EH (cell line): ENCODE results near the gene MTSS2.

Experiments
- DNase-seq: peaks from one replicate; pipeline ENCODE4 v3.0.0-alpha.2; 2015; ENCODE audit warnings: low read depth

MTSS2 gene

DNA sequence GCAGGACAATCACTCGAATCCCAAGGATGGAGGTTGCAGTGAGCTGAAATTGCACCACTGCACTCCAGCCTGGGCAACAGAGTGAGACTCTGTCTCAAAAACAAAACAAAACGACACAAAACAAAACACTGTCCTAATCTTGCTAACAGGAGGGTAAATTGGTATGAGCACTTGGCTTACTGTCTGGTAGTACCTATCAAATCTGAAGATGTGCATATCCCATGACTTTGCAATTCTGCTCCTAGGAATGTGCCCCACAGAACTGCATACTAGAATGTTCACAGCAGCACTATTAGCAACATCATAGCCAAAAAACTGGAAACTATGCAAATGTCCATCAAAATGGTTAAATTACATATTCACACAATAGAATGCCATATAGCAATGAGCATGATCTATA, 15.7 kb downstream of the MTSS2 start:
- no peak for DNase-seq

DNA sequence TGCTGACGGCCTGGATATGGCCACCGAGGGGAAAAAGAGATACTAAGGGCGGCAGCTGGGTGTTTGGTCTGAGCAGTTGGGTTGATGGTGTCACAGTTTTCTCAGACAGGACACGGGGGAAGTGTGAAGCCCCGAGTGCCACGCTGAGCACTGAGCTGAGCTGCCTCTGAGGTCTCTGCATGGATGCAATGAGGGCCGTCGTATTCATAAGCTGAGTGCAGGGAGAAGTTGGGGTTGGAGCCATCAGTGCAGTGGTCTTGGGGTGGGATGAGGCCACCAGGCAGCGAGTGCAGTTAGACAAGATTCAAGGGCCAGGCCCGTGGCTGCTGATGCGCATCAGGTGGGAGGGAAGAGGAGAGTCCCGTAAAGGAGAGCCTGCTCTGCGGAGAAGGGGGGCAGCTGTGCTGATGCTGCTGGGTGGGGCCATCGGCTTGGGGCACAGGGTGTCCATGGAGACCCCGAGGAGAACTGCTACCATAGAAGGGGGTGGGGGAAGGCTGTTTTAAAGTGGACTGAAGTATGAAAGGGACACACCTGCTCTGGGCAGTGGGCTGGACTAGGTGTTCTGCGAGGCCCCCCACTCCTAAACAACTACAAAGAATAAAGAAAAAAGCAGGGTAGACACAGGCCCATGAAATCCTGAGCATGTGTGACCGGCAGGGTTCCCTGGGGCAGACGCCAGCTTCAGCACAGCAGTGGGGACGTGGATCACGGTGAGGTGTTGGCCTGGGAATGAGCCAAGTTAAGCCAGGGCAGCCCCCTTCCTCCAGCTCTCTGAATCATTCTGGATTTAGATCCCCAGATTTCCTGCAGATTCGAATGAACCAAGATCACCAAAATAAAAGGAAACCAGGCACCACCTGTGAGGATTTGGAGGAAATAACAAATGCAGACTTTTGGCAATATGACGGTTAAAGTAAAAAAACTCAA, 19.8 kb downstream of the MTSS2 start:
- no peak for DNase-seq

- no peak for DNase-seq
Observed at GRCh38 chr16:70665113-70665694, 20.6 kb downstream of the MTSS2 start.

DNA sequence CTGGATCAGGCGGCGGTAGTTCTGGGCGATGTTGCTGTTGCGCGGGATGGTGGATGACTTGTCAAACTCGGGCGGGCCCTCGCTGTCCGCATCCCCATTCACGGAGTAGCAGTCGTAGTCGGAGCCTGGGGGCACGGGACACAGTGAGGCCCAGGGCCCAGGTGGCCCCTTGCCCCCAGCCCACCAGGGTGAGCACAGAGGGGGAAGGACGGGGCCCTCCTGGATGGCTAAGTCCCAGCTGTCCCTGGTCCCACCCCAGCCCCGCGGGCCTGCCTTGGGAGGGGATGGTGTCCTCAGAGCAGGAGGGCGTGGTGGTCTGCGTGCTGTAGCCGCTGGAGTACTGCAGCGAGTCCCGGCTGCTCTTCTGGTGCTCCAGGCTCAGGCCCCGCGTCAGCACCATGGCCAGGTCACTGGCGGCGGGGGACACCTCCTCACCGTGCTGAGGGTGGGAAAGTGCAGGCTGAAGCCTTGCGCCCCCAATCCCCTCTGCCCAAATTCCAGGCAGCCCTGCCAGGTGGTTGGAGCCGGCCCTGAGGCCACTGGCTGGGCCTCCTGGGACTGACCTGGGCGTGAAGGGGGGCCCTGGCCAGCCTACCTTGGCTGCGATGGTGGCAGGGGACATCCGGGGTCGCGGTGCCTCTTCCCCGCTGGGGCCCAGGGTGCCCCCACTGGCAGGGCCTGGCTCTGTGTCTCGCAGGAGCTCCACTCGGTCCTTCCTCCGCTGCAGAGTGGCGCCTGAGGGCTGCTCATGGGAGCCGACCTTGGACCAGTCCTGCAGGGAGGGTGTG, 21.3 kb downstream of the MTSS2 start:
- DNase-seq, result no peak

- no peak for DNase-seq
Observed at GRCh38 chr16:70663524-70664324, 22.1 kb downstream of the MTSS2 start.

GRCh38 chr16:70662991-70663523, 22.8 kb downstream of the MTSS2 start:
- DNase-seq, result no peak

- DNase-seq, result peak; percentile 32
Observed at GRCh38 chr16:70661918-70662641, 23.8 kb downstream of the MTSS2 start.

GRCh38 chr16:70661534-70661917, 24.3 kb downstream of the MTSS2 start:
- no peak for DNase-seq

DNA sequence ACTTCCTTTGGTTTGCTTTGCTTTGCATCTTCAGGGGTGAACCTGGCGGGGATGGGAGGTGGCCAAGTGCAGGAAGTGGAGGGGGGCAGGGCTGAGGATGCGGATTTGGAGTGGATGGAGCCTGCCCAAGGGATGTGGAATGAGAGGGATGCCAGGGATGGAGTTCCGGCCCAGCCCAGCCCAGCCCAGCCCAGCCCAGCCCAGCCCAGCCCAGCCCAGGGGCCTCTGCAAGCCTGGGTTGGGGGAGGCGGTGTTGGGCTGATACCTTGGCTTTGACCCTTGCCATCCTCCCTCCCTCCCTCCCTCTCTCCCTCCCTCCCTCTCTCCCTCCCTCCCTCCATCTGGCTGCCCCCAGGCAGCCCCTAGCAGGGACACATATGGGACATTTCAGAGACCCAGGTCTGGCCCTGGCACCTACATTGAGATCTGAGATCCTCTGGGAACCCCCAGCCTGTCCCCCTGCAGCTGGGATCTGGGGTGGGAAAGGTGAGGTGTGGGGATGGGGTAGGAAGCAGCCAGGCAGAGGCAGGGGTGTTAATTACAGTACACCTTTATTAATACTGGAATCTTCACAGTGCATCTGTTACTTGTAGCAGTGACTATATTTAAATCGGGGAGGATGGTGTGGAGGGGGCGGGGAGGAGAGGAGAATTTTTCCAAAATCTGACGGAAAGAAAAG, 25.0 kb downstream of the MTSS2 start:
- peak; percentile 49 for DNase-seq

DNA sequence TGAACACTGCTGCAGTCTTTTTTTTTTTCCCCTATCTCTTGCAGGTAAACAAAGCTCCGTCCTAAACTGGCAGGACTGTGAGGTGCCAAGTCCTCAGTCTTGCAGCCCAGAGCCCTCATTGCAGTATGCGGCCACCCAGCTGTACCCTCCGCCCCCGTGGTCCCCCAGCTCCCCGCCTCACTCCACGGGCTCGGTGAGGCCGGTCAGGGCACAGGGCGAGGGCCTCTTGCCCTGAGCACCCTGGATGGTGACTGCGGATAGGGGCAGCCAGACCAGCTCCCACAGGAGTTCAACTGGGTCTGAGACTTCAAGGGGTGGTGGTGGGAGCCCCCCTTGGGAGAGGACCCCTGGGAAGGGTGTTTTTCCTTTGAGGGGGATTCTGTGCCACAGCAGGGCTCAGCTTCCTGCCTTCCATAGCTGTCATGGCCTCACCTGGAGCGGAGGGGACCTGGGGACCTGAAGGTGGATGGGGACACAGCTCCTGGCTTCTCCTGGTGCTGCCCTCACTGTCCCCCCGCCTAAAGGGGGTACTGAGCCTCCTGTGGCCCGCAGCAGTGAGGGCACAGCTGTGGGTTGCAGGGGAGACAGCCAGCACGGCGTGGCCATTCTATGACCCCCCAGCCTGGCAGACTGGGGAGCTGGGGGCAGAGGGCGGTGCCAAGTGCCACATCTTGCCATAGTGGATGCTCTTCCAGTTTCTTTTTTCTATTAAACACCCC, 25.7 kb downstream of the MTSS2 start:
- DNase-seq, result no peak

- no peak for DNase-seq
Observed at GRCh38 chr16:70659546-70659945, 26.3 kb downstream of the MTSS2 start.

DNA sequence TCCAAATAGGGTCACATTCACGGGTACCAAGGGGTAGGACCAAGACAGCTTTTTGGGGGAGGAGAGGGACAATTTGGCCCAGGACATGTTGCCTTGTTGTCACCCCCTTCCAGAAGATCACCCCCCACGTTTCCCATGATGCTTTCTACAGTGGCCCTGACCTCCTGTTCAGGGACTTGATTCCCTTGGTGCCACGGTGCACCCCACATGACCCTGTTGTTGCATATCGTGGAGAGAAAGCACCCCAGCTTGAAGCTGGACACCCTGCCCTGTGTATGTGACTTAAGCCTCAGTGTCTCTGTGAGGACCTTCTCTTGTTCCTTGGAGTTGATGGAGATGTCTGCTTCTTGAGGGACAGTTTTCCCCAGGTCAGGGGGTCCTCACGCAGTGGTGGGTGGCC, 26.9 kb downstream of the MTSS2 start:
- DNase-seq, result no peak

DNA sequence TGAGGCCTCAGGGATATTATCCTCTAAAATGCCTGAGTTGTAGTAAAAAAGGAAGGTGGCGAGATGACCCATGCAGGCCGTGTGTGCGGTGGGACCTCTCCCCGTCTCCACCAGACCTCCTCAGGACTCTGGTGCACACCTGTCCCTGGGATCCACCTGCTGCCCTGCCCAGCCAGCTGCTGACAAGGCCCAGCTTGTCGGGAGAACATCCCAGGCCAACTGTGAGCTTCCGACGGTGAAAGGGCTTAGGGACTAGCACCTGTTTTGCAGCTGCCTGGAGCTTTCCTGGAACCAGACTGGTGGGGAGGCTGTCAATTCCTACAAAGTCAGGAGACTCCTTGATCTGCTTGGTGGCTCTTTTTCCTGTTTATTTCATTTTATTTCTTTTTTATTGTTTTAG, 27.9 kb downstream of the MTSS2 start:
- DNase-seq, result no peak

- no peak for DNase-seq
Observed at GRCh38 chr16:70656712-70657263, 29.1 kb downstream of the MTSS2 start.

DNA sequence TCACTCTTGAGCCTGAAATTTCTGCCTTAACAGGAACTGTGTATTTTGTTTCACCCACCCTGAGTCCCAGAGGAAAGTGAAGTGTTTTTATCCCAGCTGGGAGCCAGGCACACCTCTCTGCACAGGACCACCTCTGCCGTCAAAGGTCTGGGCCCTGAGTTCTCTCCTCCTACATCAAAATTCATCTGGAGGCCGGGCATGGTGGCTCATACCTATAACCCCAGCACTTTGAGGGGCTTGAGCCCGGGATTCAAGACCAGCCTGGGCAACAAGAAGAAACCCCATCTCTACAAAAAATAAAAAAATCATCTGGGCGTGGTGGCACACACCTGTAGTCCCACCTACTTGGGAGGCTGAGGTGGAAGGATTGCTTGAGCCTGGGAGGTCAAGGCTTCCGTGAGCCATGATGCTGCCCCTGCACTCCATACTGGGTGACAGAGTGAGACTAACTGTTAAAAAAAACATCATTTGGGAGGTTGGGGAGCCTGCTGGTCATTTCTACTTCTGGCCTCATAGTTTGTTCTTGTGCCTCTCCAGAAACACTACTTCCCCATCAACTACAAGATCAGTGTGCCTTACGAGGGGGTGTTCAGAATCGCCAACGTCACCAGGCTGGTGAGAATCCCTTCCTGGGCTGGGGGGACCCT, 29.7 kb downstream of the MTSS2 start:
- no peak for DNase-seq

- DNase-seq, result peak; percentile 88
Observed at GRCh38 chr16:70653809-70654771, 31.8 kb downstream of the MTSS2 start.

DNA sequence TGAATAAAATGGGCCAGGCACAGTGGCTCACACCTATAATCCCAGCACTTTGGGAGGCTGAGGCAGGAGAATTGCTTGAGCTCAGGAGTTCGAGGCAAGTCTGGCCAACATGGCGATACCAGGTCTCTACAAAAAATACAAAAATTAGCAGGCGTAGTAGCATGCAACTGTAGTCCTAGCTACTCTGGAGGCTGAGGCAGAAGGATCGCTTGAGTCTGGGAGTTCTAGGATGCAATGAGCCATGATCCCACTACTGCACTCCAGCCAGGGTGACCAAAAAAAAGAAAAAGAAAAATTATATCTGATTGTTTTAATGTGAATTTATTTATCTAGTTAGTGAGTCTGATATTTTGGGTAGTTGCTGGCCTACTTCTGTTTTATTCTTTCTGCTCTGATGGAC, 32.4 kb downstream of the MTSS2 start:
- no peak for DNase-seq

DNA sequence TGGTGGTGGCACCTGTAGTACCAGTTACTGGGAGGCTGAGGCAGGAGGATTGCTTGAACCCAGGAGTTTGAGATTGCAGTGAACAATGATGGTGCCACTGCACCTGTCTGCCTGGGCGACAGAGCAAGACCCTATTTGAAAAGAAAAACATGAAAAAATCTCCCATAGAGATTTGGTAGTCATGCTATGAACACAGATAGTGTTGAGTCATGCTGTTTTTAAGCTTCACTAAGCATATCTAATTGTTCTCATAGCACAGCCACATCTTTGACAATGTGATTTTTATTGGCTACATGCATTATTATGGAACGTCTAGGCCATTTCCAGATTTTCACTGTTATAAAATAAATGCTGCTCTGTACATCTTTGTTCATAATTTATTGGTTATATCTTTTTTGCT, 33.5 kb downstream of the MTSS2 start:
- no peak for DNase-seq
